ENCODE data around the gene LCN10. TPM values are rescaled to one million over a fixed set of nuclear protein-coding genes. Genes with fewer than 3 reads are reported as not detected.

The LCN10 gene
- total and polyA plus RNA-seq, 2 of the 13 experiments (the other 11 are each of a cell fraction or from before 2014, with no cell fraction given) = 0.53 to 0.61 TPM

DNA sequence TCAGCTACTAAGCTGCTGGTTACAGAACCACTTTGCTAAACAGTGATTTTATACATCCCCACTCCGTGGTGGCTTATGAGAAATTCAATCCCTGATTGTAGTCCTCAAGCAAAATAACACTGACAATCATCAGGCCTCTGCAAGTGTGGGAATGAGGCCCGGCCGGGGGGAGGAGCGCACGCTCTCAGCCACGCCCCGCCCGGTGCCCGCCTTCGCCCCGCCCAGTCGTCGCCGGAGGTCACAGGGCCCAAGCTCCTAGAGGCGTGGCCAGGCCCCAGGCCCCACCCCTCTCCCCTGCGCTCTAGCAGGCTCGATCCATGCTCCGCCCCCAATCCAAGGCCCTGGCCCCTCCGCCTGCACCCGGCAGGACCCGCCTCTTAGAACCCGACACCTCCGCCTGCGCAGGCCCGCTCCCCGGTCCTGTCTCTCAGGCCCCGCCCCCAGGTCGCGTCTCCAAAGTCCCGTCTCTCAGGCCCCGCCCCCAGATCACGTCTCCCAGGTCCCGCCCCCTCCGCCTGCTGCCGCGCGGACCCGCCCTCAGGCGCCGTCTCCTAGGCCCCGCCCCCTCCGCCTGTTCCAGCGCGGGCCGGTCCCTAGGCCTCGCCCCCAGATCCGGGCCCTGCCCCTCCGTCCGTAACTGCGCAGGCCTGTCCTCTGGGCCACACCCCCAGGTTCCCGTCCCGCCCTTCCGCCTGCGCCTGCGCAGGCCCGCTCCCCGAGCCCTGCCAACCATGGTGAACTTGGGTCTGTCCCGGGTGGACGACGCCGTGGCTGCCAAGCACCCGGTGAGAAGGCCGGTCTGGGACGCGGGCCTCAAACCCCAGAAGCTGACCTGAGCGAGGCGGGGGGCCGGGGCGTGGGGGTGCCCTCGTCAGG is 48.1 kb upstream of the LCN10 start, which contains the start of gene TMEM141 (continued):
- no peak for TF ChIP-seq MYPOP (CRISPR knock-in tag; IDR thresholded peaks at IDR 0.05)
- TF ChIP-seq MTF2 (CRISPR knock-in tag; IDR thresholded peaks at IDR 0.05; ENCODE audit: borderline replicate concordance) = no peak
- no peak for TF ChIP-seq THYN1 (CRISPR knock-in tag; IDR thresholded peaks at IDR 0.05; ENCODE audit: borderline replicate concordance, low read depth)
- peak; percentile 87 for TF ChIP-seq MED1 (CRISPR knock-in tag; IDR thresholded peaks at IDR 0.05)
- TF ChIP-seq JARID2 (CRISPR knock-in tag; IDR thresholded peaks at IDR 0.05; ENCODE audit: insufficient replicate concordance) = no peak
- TF ChIP-seq ATF5 (CRISPR knock-in tag; IDR thresholded peaks at IDR 0.05; ENCODE audit: low read depth) = no peak
- TF ChIP-seq MIER2 (CRISPR knock-in tag; IDR thresholded peaks at IDR 0.05) = peak; percentile 9; the same call in 1 of the 2 replicates

- in situ Hi-C loops (cut with HindIII; ENCODE audit: extremely low pct_ligation_motif_present, low pct_unique_long_range_greater_than_20kb) = no loop called here
- no TSS peak for BruUV-seq (replicated peaks)
- TF ChIP-seq ELF3 (CRISPR knock-in tag; IDR thresholded peaks at IDR 0.05) (0 out of 2 replicates have a peak, but pooled peaks have one; percentile 46), ZNF326 (CRISPR knock-in tag; IDR thresholded peaks at IDR 0.05; ENCODE audit: borderline replicate concordance) (no peak), PITX1 (CRISPR knock-in tag; IDR thresholded peaks at IDR 0.05) (peak; percentile 99), SOX5 (CRISPR knock-in tag; IDR thresholded peaks at IDR 0.05; ENCODE audit: borderline replicate concordance) (peak; percentile 50; the same call in 1 of the 2 replicates), MED8 (CRISPR knock-in tag; IDR thresholded peaks at IDR 0.05; ENCODE audit: insufficient replicate concordance) (peak; percentile 53)
- TF ChIP-seq, protein P1, sequence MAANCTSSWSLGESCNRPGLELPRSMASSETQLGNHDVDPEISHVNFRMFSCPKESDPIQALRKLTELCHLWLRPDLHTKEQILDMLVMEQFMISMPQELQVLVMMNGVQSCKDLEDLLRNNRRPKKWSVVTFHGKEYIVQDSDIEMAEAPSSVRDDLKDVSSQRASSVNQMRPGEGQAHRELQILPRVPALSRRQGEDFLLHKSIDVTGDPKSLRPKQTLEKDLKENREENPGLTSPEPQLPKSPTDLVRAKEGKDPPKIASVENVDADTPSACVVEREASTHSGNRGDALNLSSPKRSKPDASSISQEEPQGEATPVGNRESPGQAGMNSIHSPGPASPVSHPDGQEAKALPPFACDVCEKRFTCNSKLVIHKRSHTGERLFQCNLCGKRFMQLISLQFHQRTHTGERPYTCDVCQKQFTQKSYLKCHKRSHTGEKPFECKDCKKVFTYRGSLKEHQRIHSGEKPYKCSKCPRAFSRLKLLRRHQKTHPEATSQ (CRISPR knock-in tag; IDR thresholded peaks at IDR 0.05; ENCODE audit: borderline replicate concordance) = 0 out of 2 replicates have a peak, but pooled peaks have one; percentile 42
- TF ChIP-seq, protein P2, sequence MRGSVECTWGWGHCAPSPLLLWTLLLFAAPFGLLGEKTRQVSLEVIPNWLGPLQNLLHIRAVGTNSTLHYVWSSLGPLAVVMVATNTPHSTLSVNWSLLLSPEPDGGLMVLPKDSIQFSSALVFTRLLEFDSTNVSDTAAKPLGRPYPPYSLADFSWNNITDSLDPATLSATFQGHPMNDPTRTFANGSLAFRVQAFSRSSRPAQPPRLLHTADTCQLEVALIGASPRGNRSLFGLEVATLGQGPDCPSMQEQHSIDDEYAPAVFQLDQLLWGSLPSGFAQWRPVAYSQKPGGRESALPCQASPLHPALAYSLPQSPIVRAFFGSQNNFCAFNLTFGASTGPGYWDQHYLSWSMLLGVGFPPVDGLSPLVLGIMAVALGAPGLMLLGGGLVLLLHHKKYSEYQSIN (CRISPR knock-in tag; IDR thresholded peaks at IDR 0.05; ENCODE audit: borderline replicate concordance) = no peak
- TF ChIP-seq, protein P3, sequence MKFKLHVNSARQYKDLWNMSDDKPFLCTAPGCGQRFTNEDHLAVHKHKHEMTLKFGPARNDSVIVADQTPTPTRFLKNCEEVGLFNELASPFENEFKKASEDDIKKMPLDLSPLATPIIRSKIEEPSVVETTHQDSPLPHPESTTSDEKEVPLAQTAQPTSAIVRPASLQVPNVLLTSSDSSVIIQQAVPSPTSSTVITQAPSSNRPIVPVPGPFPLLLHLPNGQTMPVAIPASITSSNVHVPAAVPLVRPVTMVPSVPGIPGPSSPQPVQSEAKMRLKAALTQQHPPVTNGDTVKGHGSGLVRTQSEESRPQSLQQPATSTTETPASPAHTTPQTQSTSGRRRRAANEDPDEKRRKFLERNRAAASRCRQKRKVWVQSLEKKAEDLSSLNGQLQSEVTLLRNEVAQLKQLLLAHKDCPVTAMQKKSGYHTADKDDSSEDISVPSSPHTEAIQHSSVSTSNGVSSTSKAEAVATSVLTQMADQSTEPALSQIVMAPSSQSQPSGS (CRISPR knock-in tag; IDR thresholded peaks at IDR 0.05) = no peak
Measured at GRCh38 chr9:136789523-136789937, 46.8 kb upstream of the LCN10 start.

More at GRCh38 chr9:136789523-136789937, 46.8 kb upstream of the LCN10 start:
- Histone ChIP-seq H3K36me3 (replicated peaks in 1 of 2; ENCODE audit: control insufficient read depth in 1 of 2, insufficient read depth in 2 of 2, low read length in 2 of 2) (0 out of 5 replicates have a peak, but pooled peaks cover 0 to 12% of the 10 kb centered on the region in 2 experiments), H3K4me1 (ENCODE audit: insufficient read depth, low read length) (peaks cover 82% of the 10 kb centered on the region), H3K9me3 (ENCODE audit: low read length) (no peaks in the 10 kb centered on the region), H3K9ac (ENCODE audit: insufficient read depth, low read depth, low read length) (peak overlapping the region; percentile 62), H3K4me3 (replicated peaks in 1 of 3; ENCODE audit: insufficient read depth in 1 of 3, low read depth in 2 of 3, low read length in 3 of 3) (peak overlapping the region in 1 of 3 experiments; percentile 41; a peak in 1 of 6 replicates), H3K79me2 (ENCODE audit: insufficient read depth, low read length) (peaks cover 25% of the 10 kb centered on the region), H4K20me1 (ENCODE audit: insufficient read depth, low read length) (no peaks in the 10 kb centered on the region), H3K27ac (ENCODE audit: extremely low read length, insufficient read depth, low read length) (peak overlapping the region; percentile 91), H3K27me3 (ENCODE audit: control insufficient read depth in 1 of 2, insufficient read depth in 2 of 2, low read length in 2 of 2) (no peaks in the 10 kb centered on the region; a peak in 1 of 5 replicates), H2AFZ (ENCODE audit: low read length) (no peak overlapping the region), H3K4me2 (ENCODE audit: low read depth, low read length) (peak overlapping the region; percentile 91)
- ATAC-seq (no peak), FAIRE-seq (peak; percentile 70), DNase-seq (ENCODE audit: low spot score) (peak; percentile 89)
- intact Hi-C loops (cut with micrococcal nuclease; ENCODE audit: unreplicated experiment) = loop anchor here (5.0 to 10.0 kb wide), 3 partner anchors 58 to 138 kb away; partner anchors contain the start of genes PHPT1 and TRAF2
- 0% methylated on average over 3 of the region's 3 CpGs for WGBS (ENCODE audit: low lambda C conversion rate)
- POLR2A ChIA-PET = interaction anchor here (1.6 kb wide), 1 partner anchor 10 kb away, joined by 22 read pairs; no protein-coding TSS in a partner anchor
- CTCF ChIA-PET (ENCODE audit: low intra/inter-chr PET ratio, low total read pairs) = no interaction called here
